ENCODE results near the gene HSD17B1.
"Not testable (repeated sequence)": the region's sequence is repeated elsewhere in the genome, so short reads cannot be mapped to it uniquely, and the experiment has no call there.

The HSD17B1 gene

DNA sequence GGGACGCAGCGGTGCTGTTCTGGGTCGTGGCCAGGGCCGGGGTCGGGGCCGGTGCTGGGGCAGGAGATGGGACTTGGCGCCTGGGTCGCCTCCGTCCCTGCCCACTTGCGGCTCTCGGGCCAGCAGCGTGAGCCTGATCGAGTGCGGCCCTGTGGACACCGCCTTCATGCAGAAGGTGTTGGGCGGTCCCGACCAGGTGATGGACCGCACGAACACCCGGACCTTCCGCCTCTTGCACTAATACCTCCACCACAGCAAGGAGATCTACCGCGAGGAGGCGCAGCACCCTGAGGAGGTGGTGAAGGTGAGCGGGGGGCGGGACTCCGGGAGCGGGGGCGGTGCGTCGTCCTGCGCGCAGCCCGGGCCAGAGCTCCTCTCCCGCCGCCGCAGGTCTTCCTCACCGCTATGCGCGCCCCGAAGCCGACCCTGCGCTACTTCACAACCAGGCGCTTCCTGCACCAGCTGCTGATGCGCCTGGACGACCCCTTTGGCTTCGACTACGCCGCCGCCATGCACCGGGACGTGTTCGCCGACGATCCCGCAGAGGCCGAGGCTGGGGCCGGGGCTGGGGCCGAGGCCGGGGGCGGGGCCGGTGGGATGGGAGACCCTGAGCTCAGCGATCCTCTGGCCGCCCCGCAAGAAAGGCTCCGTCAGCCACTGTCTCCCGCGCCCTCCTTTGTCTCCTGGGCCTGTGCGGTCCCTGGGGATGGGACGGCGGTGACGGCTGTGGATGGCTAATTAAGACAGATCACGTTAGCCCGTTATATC lies 4.5 kb upstream of the HSD17B1 start:
- peak; percentile 70 for DNase-seq

DNA sequence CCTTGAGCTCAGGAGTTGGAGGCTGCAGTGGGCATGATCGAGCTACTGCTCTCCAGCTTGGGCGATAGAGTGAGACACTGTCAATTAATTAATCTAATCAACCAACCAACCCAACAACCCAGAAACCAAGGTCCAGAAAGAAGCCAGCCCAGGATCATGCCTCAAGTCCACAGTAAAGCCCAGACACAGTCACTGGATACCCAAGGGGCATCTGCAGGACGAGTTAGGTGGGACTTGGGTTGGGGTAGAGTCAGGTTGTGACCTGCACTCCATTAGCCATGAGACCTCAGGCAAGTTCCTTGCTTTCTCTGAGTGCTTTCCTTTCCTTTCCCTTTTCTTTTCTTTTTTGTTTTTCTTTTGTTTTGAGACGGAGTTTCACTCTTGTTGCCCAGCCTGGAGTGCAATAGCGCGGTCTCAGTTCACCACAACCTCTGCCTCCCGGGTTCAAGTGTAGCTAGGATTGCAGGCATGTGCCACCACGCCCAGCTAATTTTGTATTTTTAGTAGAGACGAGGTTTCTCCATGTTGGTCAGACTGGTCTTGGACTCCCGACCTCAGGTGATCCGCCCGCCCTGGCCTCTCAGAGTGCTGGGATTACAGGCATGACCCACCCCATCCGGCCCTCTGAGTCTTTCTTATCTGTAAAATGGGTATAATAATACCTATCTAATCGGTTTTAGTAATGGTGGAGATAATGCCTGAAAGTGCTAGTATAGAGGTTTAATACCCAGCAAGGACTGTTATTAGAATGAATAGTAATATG lies 3.5 kb upstream of the HSD17B1 start:
- DNase-seq: no peak

DNA sequence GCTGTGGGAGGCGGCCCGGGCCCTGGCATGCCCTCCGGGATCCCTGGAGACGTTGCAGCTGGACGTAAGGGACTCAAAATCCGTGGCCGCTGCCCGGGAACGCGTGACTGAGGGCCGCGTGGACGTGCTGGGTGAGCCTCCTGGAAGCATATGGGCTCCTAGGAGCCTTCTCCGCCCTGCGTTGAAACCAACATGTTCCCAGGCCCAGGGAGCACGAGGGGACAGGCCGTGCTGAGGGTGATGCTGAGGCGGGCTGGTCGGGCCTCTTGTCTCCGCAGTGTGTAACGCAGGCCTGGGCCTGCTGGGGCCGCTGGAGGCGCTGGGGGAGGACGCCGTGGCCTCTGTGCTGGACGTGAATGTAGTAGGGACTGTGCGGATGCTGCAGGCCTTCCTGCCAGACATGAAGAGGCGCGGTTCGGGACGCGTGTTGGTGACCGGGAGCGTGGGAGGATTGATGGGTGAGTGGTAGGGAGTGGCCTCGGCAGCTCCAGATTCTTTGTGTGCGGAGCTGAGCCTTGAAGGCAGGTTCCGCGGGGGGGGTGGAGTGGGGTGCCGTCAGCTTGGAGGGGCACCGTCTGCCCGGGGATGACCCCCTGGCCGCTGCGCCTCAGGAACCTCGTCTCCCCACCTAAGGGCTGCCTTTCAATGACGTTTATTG lies 567 bp downstream of the HSD17B1 start:
- no peak for DNase-seq

DNA sequence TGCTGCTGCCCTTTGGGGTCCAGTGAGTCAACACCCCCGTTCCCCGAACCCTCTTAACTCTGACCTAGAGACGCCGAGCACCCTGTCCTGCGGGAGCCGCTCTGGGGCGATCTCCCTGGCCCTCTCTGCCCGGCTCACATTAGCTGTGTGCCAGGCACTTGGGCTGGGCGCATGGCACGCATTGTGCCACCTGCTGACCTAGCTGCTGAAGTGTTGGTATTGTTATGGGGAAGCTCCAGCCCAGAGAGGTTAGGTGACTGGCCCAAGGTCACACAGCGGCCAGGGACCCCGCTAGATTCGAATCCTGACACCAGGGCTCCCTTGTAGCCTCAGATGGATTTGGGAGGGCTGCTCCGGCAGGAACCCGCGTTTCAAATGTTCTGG lies 1.1 kb downstream of the HSD17B1 start:
- no peak for DNase-seq

DNA sequence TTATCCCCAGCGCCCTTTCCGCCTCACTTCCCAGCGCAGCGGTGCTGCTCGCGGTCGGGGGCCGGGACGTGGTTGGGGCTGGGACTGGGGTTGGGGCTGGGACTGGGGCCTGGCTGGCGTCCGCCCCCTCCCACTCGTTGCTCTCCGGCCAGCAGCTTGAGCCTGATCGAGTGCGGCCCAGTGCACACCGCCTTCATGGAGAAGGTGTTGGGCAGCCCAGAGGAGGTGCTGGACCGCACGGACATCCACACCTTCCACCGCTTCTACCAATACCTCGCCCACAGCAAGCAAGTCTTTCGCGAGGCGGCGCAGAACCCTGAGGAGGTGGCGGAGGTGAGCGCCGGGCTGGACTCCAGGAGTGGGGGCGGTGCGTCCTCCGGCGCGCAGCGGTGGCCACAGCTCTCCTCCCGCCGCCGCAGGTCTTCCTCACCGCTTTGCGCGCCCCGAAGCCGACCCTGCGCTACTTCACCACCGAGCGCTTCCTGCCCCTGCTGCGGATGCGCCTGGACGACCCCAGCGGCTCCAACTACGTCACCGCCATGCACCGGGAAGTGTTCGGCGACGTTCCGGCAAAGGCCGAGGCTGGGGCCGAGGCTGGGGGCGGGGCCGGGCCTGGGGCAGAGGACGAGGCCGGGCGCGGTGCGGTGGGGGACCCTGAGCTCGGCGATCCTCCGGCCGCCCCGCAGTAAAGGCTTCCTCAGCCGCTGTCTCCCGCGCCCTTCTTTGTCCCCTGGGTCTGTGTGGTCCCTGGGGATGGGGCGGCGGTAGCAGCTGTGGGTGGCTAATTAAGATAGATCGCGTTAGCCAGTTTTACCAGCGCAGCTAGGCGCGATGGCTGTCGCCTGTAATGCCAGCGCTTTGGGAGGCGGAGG lies 1.8 kb downstream of the HSD17B1 start:
- peak; percentile 59 for DNase-seq

DNA sequence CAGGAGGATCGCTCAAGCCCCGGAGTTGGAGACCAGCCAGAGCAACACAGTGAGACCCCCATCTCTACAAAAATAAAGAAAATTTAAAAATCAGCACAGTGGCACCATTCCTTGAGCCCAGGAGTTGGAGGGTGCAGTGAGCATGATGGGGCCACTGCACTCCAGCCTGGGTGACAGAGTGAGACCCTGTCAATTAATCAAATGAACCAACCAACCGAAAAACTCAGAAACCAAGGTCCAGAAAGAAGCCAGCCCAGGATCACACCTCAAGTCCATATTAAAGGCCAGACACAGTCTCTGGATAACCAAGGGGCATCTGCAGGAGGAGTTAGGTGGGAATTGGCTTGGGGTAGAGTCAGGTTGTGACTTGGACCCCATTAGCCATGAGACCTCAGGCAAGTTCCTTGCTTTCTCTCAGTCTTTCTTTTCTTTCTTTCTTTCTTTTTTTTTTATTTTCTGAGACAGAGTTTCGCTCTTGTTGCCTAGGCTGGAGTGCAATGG lies 2.4 kb downstream of the HSD17B1 start:
- no peak for DNase-seq

DNA sequence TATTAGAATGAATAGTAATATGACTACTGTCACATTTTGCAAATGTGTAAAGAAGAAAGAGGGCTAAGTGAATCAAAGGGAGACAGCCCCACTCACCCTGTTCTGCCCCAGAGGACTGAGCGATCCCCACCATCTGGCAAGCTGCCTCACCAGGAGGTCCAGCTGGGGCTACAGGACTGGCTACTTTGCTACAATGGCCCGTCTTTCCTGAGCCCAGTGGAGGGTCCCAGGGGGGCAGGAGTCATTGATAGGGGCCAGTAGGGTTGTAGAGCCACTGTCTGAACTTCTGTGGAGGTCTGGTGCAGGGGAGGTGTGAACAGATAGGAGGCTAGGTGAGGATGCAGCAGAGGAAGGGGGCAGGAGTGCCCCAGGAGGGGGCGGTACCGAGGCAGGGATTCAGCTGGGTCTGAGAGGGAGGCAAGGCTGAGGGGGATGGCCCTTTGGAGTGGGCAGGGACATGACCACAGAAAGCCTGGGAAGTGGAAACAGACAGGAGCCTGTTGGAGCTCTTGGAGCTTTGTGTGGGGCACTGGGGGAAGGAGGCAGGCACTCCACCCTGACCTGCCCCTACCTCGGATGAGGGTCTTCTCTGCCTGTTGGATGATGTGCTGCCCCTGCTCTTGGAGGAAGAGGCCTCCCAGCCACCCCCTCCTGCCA lies 3.4 kb downstream of the HSD17B1 start:
- not testable (repeated sequence) for DNase-seq

DNA sequence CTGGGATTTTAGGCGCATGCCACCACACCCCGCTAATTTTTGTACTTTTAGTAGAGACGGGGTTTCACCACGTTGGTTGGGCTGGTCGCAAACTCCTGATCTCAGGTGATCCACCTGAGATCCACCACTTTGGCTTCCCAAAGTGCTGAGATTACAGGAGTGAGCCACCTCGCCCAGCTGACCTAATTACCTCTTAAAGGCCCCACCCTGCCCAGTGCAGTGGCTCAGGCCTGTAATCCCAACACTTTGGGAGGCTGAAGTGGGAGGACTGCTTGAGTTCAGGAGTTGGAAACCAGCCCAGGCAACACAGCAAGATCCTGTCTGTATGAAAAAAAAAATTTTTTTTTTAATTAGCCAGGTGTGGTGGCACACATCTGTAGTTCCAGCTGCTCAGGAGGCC lies 6.4 kb downstream of the HSD17B1 start:
- DNase-seq: no peak

DNA sequence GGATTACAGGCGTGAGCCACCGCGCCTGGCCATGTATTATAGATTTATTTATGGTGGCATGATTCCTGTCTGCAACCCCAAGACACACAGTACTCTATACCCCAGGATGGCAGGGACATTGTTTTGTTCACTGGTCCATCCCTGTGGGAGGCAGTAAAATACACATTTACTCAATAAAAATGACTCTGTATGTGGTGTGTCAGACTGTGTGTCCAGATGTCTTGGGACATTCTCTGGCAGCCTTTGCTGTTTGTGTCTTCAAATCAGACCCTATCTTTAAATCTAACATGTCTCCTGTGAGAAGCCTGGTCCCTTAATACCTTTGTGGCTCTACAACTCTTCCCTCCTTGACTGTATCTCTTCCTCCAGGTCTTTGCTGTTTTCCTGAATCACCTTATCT lies 7.5 kb downstream of the HSD17B1 start:
- DNase-seq: no peak

DNA sequence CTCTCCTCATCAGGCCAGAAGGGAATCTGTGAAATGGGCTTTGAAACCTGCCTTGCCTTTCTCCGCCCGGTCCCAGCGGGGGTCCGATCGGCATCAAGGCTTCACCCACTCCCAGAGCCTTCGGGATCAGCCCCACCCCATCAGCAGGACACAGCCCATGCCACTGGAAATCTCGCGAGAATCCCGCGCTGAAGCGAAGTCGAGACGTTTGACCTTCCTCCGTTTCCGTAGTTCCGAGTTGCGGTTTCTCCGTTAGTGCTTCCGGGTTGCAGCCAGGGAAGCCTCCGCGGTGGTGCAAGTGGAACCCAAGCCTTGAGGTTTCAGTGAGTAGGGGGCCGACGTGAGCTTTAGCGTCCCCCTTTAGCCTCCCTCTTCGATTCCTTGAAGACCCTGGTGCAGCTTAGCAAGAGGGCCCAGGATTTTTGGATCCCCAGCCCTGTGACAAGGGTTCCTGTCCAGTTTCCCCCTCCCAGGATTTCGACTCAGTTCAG lies 9.2 kb downstream of the HSD17B1 start, which contains the start of gene COASY:
TSS of gene COASY (plus strand) at position 252 of the 491 bp plus-strand sequence. CDS start 475 bp downstream, outside the sequence.
- peak; percentile 87 for DNase-seq

DNA sequence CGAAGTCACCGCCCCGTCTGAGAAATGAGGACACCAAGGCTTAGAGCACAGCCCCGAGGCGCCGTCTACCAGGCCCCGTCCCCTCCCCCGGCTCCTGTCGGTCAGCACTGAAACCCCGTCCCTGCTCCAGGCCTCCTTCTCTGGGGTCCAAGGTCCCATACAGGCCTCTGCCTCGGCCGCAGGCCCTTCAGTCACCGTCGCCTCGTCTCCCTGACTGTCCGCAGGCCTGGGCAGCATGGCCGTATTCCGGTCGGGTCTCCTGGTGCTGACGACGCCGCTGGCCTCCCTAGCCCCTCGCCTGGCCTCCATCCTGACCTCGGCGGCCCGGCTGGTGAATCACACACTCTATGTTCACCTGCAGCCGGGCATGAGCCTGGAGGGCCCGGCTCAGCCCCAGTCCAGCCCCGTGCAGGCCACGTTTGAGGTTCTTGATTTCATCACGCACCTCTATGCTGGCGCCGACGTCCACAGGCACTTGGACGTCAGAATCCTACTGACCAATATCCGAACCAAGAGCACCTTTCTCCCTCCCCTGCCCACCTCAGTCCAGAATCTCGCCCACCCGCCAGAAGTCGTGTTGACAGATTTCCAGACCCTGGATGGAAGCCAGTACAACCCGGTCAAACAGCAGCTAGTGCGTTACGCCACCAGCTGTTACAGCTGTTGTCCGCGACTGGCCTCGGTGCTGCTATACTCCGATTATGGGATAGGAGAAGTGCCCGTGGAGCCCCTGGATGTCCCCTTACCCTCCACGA lies 9.8 kb downstream of the HSD17B1 start:
- DNase-seq: no peak

DNA sequence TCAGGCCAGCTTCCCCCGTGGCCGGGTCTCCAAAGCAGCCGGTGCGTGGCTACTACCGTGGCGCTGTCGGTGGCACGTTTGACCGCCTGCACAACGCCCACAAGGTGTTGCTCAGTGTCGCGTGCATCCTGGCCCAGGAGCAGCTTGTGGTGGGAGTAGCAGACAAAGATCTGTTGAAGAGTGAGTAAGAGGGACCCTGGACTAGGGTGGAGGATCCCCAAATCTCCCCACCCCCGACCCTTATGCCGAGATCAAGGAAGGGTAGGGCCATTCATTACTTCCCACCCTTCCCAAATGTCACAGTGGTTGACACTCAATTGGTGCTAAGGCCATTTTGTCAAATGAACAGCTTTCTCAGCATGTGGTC lies 10.4 kb downstream of the HSD17B1 start:
- no peak for DNase-seq

DNA sequence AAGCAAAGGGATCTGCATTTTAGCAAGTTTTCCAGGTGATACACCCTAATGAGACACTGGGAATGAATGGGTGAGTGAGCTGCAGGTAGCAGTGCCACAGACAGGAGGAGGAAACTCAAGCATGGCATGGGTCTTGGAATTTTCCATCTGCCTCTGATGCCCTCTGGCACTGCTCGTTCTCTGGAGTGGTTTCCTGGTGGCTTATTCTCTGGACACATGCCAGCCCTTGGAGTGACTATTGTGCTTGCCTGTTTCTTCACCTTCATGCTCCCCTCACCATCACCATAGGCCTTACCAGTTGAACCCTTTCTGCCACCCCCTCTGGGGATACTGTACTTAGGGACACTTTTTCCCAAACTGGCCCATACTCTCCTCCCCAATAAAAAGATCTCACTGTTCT lies 10.8 kb downstream of the HSD17B1 start:
- DNase-seq: no peak

DNA sequence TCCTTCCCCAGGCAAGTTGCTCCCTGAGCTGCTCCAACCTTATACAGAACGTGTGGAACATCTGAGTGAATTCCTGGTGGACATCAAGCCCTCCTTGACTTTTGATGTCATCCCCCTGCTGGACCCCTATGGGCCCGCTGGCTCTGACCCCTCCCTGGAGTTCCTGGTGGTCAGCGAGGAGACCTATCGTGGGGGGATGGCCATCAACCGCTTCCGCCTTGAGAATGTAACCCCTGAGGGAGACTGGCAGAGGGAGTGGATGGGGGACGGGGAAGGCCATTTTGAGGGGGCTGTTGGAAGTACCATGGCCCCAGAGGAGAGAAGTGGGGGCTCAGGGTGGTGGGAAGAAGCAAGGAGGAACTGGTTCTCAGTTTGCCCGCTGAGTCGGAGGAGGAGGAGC lies 11.2 kb downstream of the HSD17B1 start:
- DNase-seq: no peak

DNA sequence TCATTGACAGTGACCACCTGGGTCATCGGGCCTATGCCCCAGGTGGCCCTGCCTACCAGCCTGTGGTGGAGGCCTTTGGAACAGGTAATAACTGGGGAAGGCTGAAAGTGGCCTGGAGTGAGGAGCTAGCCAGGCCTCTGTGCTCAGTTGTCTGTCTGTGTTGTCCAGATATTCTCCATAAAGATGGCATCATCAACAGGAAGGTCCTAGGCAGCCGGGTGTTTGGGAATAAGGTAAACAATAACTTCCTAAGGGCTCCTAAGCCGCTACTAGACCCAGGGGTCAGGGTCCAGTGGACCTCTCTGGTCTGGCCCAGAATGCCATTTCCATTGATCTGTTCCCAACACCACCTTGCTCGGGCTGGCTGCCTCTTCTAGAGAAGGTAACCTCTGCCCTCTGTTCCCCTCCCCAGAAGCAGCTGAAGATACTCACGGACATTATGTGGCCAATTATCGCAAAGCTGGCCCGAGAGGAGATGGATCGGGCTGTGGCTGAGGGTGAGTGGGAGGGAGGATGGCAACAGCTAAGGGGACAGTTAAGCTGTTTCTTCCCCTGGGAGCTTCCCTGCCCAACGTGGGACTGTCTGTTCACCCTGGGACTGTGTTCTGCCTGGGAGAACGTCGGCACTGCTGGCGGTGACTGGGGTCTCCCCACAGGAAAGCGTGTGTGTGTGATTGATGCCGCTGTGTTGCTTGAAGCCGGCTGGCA lies 12.2 kb downstream of the HSD17B1 start:
- DNase-seq: no peak

DNA sequence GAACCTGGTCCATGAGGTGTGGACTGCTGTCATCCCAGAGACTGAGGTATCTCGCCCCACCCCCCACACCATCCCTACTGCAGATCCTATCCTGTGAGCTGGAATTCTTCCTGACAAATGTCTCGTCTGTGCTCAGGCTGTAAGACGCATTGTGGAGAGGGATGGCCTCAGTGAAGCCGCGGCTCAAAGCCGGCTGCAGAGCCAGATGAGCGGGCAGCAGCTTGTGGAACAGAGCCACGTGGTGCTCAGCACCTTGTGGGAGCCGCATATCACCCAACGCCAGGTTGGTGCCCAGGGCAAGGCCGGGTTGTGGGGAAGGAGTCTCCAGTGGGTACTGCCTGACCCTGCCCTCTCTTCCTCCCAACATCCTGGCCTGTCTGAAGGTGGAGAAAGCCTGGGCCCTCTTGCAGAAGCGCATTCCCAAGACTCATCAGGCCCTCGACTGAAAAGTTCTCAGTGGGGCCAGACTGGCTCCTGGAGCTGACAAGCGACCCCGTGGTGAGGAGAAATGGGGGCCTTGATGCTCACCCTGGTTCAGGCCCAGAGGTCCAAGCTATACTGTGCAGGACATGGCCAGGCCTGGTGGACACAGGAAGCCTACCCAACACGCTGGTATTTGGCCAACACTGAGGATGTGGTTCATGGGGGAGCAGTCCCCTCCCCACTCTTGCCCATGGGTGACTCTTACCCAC lies 12.9 kb downstream of the HSD17B1 start:
- DNase-seq: no peak

DNA sequence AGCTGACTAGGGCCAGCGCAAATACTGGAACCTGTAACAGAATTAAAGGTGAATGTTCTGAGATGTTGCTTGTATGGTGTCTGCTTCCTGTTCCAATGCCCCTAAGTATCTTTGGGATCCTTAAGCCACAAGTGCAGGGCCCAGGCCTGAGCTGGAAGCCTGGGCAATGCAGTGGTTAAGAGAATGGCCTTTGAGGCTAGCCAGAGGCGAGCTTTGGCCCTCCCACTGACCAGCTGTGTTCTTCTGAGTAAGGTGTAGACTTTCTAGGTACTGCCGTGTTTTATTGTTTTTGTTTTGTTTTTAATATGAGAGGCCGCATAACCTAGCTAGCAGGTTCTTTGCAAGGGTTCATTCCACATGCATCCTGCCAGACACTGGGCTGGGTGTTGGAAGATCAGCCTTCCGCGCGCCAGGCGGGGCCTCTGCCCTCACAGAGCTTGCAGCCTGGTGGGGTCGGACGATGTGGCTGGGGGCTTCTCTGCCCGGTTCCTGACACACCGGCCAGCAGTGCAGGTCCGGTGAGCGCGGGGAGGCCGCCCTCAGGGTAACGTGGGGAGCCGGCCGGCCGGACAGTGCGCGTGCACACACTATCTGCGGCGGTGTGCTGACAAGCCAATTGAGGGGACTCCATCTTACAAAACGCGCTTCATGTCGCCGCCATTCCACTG lies 13.6 kb downstream of the HSD17B1 start:
- DNase-seq: no peak

DNA sequence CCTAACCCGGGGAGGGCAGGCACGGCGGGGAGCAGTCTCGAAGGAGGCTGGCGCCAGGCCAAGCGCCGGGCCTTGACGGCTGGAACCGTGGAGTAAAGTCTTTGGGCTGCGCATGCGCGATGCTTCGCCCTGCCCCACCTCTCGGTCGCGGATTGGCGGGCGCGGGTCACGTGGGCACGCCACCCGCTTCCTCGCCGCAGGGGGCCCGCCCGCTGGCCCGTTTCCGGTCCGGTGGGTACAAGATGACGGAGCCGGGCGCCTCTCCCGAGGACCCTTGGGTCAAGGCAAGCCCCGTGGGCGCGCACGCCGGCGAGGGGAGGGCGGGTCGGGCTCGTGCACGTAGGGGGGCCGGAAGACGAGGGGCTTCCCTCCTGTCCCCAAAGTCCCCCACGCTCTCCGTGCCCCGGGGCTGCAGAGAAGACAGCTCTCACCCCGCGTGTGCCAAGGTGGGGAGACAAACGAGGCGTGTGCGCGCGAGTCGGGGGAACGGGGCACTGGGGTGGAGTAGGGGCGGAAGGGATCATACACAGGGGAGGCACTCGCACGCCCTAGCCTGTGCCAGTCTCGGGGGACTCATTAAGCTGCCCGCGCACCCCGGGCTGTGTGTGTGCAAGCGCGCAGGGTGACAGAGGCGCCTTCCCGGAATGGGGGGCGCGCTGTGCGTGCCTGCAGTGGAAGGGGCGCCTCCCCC lies 14.3 kb downstream of the HSD17B1 start, which contains the start of gene MLX:
TSS of gene MLX (plus strand) at position 218 of the 691 bp plus-strand sequence. CDS start at position 243, 25 bp downstream.
- peak; percentile 90 for DNase-seq
